GM10266 (cell line): ENCODE results near the gene KIF15.
"Not testable (repeated sequence)": the region's sequence is repeated elsewhere in the genome, so short reads cannot be mapped to it uniquely, and the experiment has no call there.

Experiments
- DNase-seq: peaks from one replicate; pipeline ENCODE4 v3.0.0; 2012; ENCODE audit errors: extremely low spot score
- TF ChIP-seq, protein P1 (sequence below): IDR thresholded peaks from 2 replicates; pipeline ENCODE4 v1.5.1; 2012; ENCODE audit warnings: mild to moderate bottlenecking, low read depth; ENCODE audit not compliant: control insufficient read depth, insufficient read depth; ENCODE audit errors: missing control alignments

Gene KIF15

DNA sequence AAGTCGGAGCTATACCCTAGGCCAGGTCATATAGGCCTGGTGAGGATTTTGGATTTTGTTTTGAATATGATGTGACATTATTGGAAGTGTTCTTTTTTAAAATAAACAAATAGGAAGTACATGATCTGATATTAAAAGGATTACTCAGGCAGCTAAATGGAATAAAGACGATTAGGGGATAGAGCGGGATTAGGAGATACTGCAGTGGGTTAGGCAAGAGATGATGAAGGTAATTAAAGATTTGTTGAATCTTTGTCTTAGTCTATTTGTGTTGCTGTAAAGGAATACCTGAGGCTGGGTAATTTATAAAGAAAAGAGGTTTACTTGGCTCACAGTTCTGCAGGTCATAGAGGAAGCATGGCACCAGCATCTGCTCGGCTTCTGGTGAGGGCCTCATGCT lies 21.3 kb downstream of the KIF15 start:
- DNase-seq: no peak
- TF ChIP-seq, protein P1, sequence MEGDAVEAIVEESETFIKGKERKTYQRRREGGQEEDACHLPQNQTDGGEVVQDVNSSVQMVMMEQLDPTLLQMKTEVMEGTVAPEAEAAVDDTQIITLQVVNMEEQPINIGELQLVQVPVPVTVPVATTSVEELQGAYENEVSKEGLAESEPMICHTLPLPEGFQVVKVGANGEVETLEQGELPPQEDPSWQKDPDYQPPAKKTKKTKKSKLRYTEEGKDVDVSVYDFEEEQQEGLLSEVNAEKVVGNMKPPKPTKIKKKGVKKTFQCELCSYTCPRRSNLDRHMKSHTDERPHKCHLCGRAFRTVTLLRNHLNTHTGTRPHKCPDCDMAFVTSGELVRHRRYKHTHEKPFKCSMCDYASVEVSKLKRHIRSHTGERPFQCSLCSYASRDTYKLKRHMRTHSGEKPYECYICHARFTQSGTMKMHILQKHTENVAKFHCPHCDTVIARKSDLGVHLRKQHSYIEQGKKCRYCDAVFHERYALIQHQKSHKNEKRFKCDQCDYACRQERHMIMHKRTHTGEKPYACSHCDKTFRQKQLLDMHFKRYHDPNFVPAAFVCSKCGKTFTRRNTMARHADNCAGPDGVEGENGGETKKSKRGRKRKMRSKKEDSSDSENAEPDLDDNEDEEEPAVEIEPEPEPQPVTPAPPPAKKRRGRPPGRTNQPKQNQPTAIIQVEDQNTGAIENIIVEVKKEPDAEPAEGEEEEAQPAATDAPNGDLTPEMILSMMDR: no peak

DNA sequence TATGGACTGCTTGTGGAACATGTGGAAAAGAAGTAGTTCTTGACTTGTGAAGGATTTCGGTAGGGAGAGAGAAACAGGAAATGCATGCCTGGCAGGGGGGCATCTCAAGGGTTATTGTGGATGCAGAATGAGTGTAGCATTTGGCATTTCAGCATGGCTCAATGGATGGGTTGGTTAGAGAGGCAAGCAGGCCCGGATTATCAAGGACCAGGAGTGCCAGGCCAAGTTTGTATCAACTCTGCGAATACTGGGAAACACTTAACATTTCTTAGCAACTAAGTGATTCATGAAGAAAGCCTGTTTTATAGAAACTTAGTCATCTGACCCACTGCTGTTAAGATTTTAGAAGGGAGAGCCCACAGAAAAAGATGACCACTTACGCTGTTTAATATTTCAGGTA lies 33.6 kb downstream of the KIF15 start:
- TF ChIP-seq, protein P1: no peak
- DNase-seq: no peak

DNA sequence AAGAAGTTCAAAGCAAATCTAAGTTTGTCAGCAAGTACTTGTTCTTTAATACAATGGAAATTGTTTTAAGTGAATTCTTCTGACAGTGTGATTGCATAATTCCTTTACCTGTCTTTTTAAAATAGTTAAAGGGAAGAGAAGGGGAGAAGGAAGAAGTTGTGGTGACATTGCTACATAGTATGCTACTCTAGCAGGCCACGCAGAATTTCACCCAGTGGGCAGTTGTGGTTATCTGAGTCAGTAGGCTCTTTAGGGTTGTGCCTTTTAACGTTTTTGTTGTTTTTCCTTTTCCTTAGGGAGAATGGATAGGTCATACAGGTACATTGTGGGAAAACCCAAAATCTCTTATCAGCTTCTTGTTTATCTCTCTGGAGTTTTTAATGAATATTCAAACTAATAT lies 40.4 kb downstream of the KIF15 start:
- TF ChIP-seq, protein P1: no peak

DNA sequence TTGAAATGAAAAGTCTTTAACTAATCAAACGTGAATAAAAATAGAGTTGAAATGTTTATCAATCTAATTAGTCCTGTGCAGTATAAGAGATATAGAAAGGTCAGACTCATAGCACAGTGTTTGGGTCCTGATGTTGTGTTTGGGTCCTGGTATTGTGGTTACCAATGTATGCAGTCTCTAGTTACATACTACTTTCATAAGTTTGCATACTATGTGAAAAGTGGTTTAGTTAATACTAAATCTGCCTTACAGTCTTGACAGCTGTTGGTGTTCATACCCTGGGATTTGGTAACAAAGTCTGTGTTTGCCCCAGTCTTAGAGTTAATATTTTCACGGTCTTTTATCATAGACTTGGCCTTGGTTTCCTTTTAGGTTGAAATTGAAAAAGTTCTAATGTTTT lies 41.7 kb downstream of the KIF15 start:
- DNase-seq: no peak
- TF ChIP-seq, protein P1: no peak

More for the DNA sequence above, 40.4 kb downstream of the KIF15 start:
- DNase-seq: no peak

DNA sequence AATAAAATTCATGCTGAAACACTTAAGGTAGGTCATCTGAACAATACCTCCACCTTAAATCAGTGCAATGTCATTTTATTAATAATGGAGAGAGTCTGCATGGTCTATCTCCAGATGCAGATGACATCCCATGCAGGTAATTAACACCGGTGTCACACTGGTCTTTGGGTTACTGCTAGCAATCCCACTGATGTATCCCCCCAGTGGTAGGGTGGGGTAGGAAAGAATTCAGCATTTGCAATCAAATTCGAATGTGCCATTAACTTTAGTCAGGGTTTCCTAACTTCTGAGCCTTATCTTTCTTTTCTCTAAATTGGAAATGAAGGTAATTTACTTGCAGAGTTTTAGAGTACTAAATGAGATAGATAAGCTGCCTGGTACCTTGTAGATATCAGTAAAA lies 44.4 kb downstream of the KIF15 start:
- TF ChIP-seq, protein P1: no peak
- no peak for DNase-seq

DNA sequence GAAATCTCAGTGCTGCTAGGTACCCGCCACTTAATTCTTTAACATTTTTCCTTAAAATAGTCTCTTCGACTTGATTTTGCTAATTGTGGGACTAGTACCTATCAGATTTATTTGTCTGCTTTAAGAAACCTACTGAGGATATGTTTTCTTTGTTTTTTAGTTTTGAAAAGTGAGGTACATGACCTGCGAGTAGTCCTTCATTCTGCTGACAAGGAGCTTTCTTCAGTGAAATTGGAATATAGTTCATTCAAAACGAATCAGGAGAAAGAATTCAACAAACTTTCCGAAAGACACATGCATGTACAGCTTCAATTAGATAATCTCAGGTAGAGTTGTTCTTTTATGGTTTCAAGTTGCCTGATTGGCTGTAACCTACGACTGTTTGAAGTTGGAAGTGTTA lies 53.2 kb downstream of the KIF15 start:
- DNase-seq: no peak
- TF ChIP-seq, protein P1: no peak

DNA sequence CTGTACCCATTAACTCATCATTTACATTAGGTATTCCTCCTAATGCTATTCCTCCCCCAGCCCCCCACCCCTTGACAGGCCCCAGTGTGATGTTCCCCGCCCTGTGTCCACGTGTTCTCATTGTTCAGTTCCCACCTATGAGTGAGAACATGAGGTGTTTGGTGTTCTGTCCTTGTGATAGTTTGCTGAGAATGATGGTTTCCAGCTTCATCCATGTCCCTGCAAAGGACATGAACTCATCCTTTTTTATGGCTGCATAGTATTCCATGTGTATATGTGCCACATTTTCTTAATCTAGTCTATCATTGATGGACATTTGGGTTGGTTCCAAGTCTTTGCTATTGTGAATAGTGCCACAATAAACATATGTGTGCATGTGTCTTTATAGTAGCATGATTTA lies 54.7 kb downstream of the KIF15 start:
- not testable (repeated sequence) for DNase-seq

DNA sequence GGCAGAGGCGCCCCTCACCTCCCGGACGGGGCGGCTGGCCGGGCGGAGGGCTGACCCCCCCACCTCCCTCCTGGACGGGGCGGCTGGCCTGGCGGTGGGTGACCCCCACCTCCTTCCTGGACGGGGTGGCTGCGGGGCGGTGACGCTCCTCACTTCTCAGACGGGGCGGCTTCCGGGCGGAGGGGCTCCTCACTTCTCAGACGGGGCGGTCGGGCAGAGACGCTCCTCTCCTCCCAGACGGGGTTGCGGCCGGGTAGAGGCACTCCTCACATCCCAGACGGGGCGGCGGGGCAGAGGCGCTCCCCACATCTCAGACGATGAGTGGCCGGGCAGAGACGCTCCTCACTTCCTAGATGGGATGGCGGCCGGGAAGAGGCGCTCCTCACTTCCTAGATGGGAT lies 59.6 kb downstream of the KIF15 start:
- not testable (repeated sequence) for DNase-seq
